ENCODE data around the gene SP140L. TPM values are rescaled to one million over a fixed set of nuclear protein-coding genes. Genes with fewer than 3 reads are reported as not detected.
A peak's percentile ranks its signal among the peaks of the same experiment; 100 is the strongest.
"Not testable (repeated sequence)": the region's sequence is repeated elsewhere in the genome, so short reads cannot be mapped to it uniquely, and the experiment has no call there.

Gene SP140L
- polyA plus RNA-seq, 1 donor from 2014 or later, result 38.9 TPM

- peaks cover 16% of the 10 kb centered on the region for H3K36me3 Mint-ChIP-seq
- no peak overlapping the region for H3K27ac Mint-ChIP-seq
- no peak overlapping the region for H3K4me3 Mint-ChIP-seq
- H3K27me3 Mint-ChIP-seq, result no peaks in the 10 kb centered on the region
- H3K9me3 Mint-ChIP-seq, result no peaks in the 10 kb centered on the region
- peaks cover 0 to 4% (median under 1%) of the 10 kb centered on the region in 3 donors for H3K4me1 Mint-ChIP-seq
These were observed 56.5 kb downstream of the SP140L start for GRCh38 chr2:230383453-230383852.

- no peaks in the 10 kb centered on the region for H3K9me3 Mint-ChIP-seq
- peaks cover 0 to 3% (median 0%) of the 10 kb centered on the region in 3 donors for H3K4me1 Mint-ChIP-seq
- no peaks in the 10 kb centered on the region for H3K27me3 Mint-ChIP-seq
- H3K4me3 Mint-ChIP-seq, result no peak overlapping the region
- H3K27ac Mint-ChIP-seq, result no peak overlapping the region
- H3K36me3 Mint-ChIP-seq, result peaks cover 14% of the 10 kb centered on the region
These were observed 58.0 kb downstream of the SP140L start for GRCh38 chr2:230384986-230385385.

GRCh38 chr2:230394301-230394700 lies 67.3 kb downstream of the SP140L start:
- H3K4me3 Mint-ChIP-seq, result no peak overlapping the region
- H3K27me3 Mint-ChIP-seq, result no peaks in the 10 kb centered on the region
- no peak overlapping the region for H3K27ac Mint-ChIP-seq
- H3K36me3 Mint-ChIP-seq, result peaks cover 37% of the 10 kb centered on the region
- no peaks in the 10 kb centered on the region for H3K9me3 Mint-ChIP-seq
- H3K4me1 Mint-ChIP-seq, result no peaks in the 10 kb centered on the region

- peak overlapping the region in 1 of 3 donors; percentile 8 for H3K27ac Mint-ChIP-seq
- not testable (repeated sequence) for H3K9me3 Mint-ChIP-seq
These were observed 71.7 kb downstream of the SP140L start for GRCh38 chr2:230398698-230399097.

GRCh38 chr2:230400041-230400440 lies 73.0 kb downstream of the SP140L start:
- Mint-ChIP-seq H3K27ac (no peak overlapping the region), H3K4me1 (no peaks in the 10 kb centered on the region), H3K36me3 (peaks cover 22% of the 10 kb centered on the region), H3K4me3 (no peak overlapping the region), H3K27me3 (no peaks in the 10 kb centered on the region), H3K9me3 (no peaks in the 10 kb centered on the region)

More at GRCh38 chr2:230398698-230399097, 71.7 kb downstream of the SP140L start:
- H3K36me3 Mint-ChIP-seq, result peaks cover 24% of the 10 kb centered on the region
- not testable (repeated sequence) for H3K4me3 Mint-ChIP-seq, H3K4me1 Mint-ChIP-seq, H3K27me3 Mint-ChIP-seq

- no peaks in the 10 kb centered on the region for H3K4me1 Mint-ChIP-seq
- no peaks in the 10 kb centered on the region for H3K27me3 Mint-ChIP-seq
- H3K36me3 Mint-ChIP-seq, result peaks cover 20% of the 10 kb centered on the region
- no peak overlapping the region for H3K27ac Mint-ChIP-seq
- H3K9me3 Mint-ChIP-seq, result no peaks in the 10 kb centered on the region
- no peak overlapping the region for H3K4me3 Mint-ChIP-seq
These were observed 73.5 kb downstream of the SP140L start for GRCh38 chr2:230400454-230400853.

GRCh38 chr2:230401026-230401425 lies 74.0 kb downstream of the SP140L start:
- H3K36me3 Mint-ChIP-seq, result peaks cover 17% of the 10 kb centered on the region
- H3K4me1 Mint-ChIP-seq, H3K27me3 Mint-ChIP-seq, H3K27ac Mint-ChIP-seq, H3K4me3 Mint-ChIP-seq, H3K9me3 Mint-ChIP-seq: not testable (repeated sequence)

GRCh38 chr2:230403746-230404145 lies 76.8 kb downstream of the SP140L start:
- Mint-ChIP-seq H3K4me1 (peaks cover 0 to 9% (median 2%) of the 10 kb centered on the region in 3 donors), H3K36me3 (peaks cover 10% of the 10 kb centered on the region), H3K9me3 (no peaks in the 10 kb centered on the region), H3K27me3 (no peaks in the 10 kb centered on the region), H3K4me3 (no peak overlapping the region), H3K27ac (no peak overlapping the region)

GRCh38 chr2:230405824-230406223 lies 78.8 kb downstream of the SP140L start:
- Mint-ChIP-seq H3K27ac (peak overlapping the region in 2 of 3 donors; percentile 16 to 46), H3K4me1 (peaks cover 7 to 17% (median 14%) of the 10 kb centered on the region in 3 donors), H3K4me3 (no peak overlapping the region), H3K36me3 (peaks cover 10% of the 10 kb centered on the region), H3K27me3 (no peaks in the 10 kb centered on the region), H3K9me3 (no peaks in the 10 kb centered on the region)

GRCh38 chr2:230408244-230408842 lies 81.3 kb downstream of the SP140L start:
- no peaks in the 10 kb centered on the region for H3K27me3 Mint-ChIP-seq
- H3K36me3 Mint-ChIP-seq, result peaks cover 8% of the 10 kb centered on the region
- peak overlapping the region; percentile 53 to 99 (median 82) for H3K27ac Mint-ChIP-seq
- no peaks in the 10 kb centered on the region for H3K9me3 Mint-ChIP-seq
- peaks cover 18 to 36% (median 33%) of the 10 kb centered on the region in 3 donors for H3K4me1 Mint-ChIP-seq
- H3K4me3 Mint-ChIP-seq, result peak overlapping the region in 1 of 4 donors; percentile 86

GRCh38 chr2:230409316-230409715 lies 82.3 kb downstream of the SP140L start:
- Mint-ChIP-seq H3K4me1 (peaks cover 26 to 45% (median 43%) of the 10 kb centered on the region in 3 donors), H3K27ac (peak overlapping the region in 2 of 3 donors; percentile 82 to 99), H3K4me3 (peak overlapping the region in 1 of 4 donors; percentile 86)
- H3K9me3 Mint-ChIP-seq, H3K27me3 Mint-ChIP-seq, H3K36me3 Mint-ChIP-seq: not testable (repeated sequence)

GRCh38 chr2:230410263-230410662 lies 83.3 kb downstream of the SP140L start:
- H3K4me1 Mint-ChIP-seq, result peaks cover 34 to 54% (median 51%) of the 10 kb centered on the region in 3 donors
- H3K4me3 Mint-ChIP-seq, result peak overlapping the region; percentile 66 to 100 (median 93)
- H3K36me3 Mint-ChIP-seq, result peaks cover 3% of the 10 kb centered on the region
- H3K9me3 Mint-ChIP-seq, result no peaks in the 10 kb centered on the region
- peak overlapping the region; percentile 47 to 99 (median 99) for H3K27ac Mint-ChIP-seq
- H3K27me3 Mint-ChIP-seq, result no peaks in the 10 kb centered on the region

GRCh38 chr2:230410861-230411569 lies 84.0 kb downstream of the SP140L start:
- Mint-ChIP-seq H3K9me3 (no peaks in the 10 kb centered on the region), H3K4me3 (peak overlapping the region; percentile 86 to 100 (median 100)), H3K27ac (peak overlapping the region; percentile 99), H3K4me1 (peaks cover 37 to 59% (median 55%) of the 10 kb centered on the region in 3 donors), H3K27me3 (no peaks in the 10 kb centered on the region), H3K36me3 (peaks cover 3% of the 10 kb centered on the region)

- Mint-ChIP-seq H3K36me3 (peaks cover 3% of the 10 kb centered on the region), H3K27me3 (no peaks in the 10 kb centered on the region), H3K4me3 (peak overlapping the region; percentile 86 to 100 (median 100)), H3K27ac (peak overlapping the region; percentile 99), H3K9me3 (no peaks in the 10 kb centered on the region), H3K4me1 (peaks cover 37 to 59% (median 55%) of the 10 kb centered on the region in 3 donors)
These were observed 84.8 kb downstream of the SP140L start for GRCh38 chr2:230411570-230412370.

GRCh38 chr2:230412371-230412711 lies 85.3 kb downstream of the SP140L start:
- H3K4me1 Mint-ChIP-seq, result peaks cover 37 to 59% (median 55%) of the 10 kb centered on the region in 3 donors
- H3K27me3 Mint-ChIP-seq, result no peaks in the 10 kb centered on the region
- peak overlapping the region; percentile 86 to 100 (median 100) for H3K4me3 Mint-ChIP-seq
- no peaks in the 10 kb centered on the region for H3K9me3 Mint-ChIP-seq
- peak overlapping the region; percentile 99 for H3K27ac Mint-ChIP-seq
- peaks cover 3% of the 10 kb centered on the region for H3K36me3 Mint-ChIP-seq
